H9 (cell line): ENCODE data around the gene CLK2. TPM values are rescaled to one million over a fixed set of nuclear protein-coding genes. Genes with fewer than 3 reads are reported as not detected.

Experiments used
- DNase-seq: peaks from one replicate; pipeline ENCODE4 v3.0.0-alpha.2; 2017
- H2AFZ ChIP-seq: one replicate; pipeline ENCODE4 v1.6.1; 2013; ENCODE audit warnings: mild to moderate bottlenecking, low read length, control low read depth, moderate library complexity
- H2AK5ac ChIP-seq: 2 replicates; pipeline ENCODE4 v1.6.1; 2013; ENCODE audit warnings: low read length, control low read depth, mixed read lengths; ENCODE audit not compliant: insufficient read length
- H2BK120ac ChIP-seq: one replicate; pipeline ENCODE4 v1.6.1; 2013; ENCODE audit warnings: low read depth, mild to moderate bottlenecking, low read length, control low read depth, inconsistent platforms; ENCODE audit not compliant: poor library complexity, severe bottlenecking
- H2BK12ac ChIP-seq: 2 replicates; pipeline ENCODE4 v1.6.1; 2013; ENCODE audit warnings: low read length, control low read depth, mixed read lengths, low read depth; ENCODE audit not compliant: insufficient read length
- H2BK15ac ChIP-seq: 2 replicates; pipeline ENCODE4 v1.6.1; 2013; ENCODE audit warnings: low read depth, low read length, control low read depth
- H2BK20ac ChIP-seq: one replicate; pipeline ENCODE4 v1.6.1; 2013; ENCODE audit warnings: low read depth, mild to moderate bottlenecking, low read length, control low read depth, inconsistent platforms; ENCODE audit not compliant: poor library complexity, severe bottlenecking
- H2BK5ac ChIP-seq: 2 replicates; pipeline ENCODE4 v1.6.1; 2013; ENCODE audit warnings: low read length, control low read depth, mixed read lengths; ENCODE audit not compliant: insufficient read length
- H3K14ac ChIP-seq: 2 replicates; pipeline ENCODE4 v1.6.1; 2013; ENCODE audit warnings: low read length, control low read depth; ENCODE audit not compliant: insufficient read depth
- H3K18ac ChIP-seq: 2 replicates; pipeline ENCODE4 v1.6.1; 2013; ENCODE audit warnings: low read depth, mild to moderate bottlenecking, mixed read lengths, low read length, control low read depth; ENCODE audit not compliant: insufficient read length
- H3K23ac ChIP-seq: 2 replicates; pipeline ENCODE4 v1.6.1; 2013; ENCODE audit warnings: low read length, control low read depth, mixed read lengths, low read depth; ENCODE audit not compliant: insufficient read length
- H3K23me2 ChIP-seq: 2 replicates; pipeline ENCODE4 v1.6.1; 2013; ENCODE audit warnings: low read depth, mild to moderate bottlenecking, mixed read lengths, low read length, control low read depth; ENCODE audit not compliant: insufficient read length, poor library complexity, severe bottlenecking
- H3K27ac ChIP-seq: 2 replicates; pipeline ENCODE4 v1.5.1; 2013; ENCODE audit warnings: low read length, control low read depth, mixed read lengths, low read depth; ENCODE audit not compliant: insufficient read length
- H3K27me3 ChIP-seq: 2 replicates; pipeline ENCODE4 v1.6.1; 2013; ENCODE audit warnings: low read length, control low read depth, inconsistent platforms; ENCODE audit not compliant: insufficient read depth
- H3K4ac ChIP-seq: 2 replicates; pipeline ENCODE4 v1.6.1; 2013; ENCODE audit warnings: low read depth, mild to moderate bottlenecking, control low read depth, inconsistent platforms, low read length, moderate library complexity
- H3K4me1 ChIP-seq: 2 replicates; pipeline ENCODE4 v1.6.1; 2013; ENCODE audit warnings: low read length, control low read depth, inconsistent platforms; ENCODE audit not compliant: insufficient read depth
- H3K4me2 ChIP-seq: 2 replicates; pipeline ENCODE4 v1.6.1; 2013; ENCODE audit warnings: low read length, control low read depth, mixed read lengths; ENCODE audit not compliant: insufficient read length, insufficient read depth
- H3K56ac ChIP-seq: 2 replicates; pipeline ENCODE4 v1.6.1; 2013; ENCODE audit warnings: low read depth, mild to moderate bottlenecking, mixed read lengths, low read length, control low read depth; ENCODE audit not compliant: insufficient read length
- H3K79me1 ChIP-seq: 2 replicates; pipeline ENCODE4 v1.6.1; 2013; ENCODE audit warnings: low read depth, mild to moderate bottlenecking, moderate library complexity, low read length, control low read depth, inconsistent platforms; ENCODE audit not compliant: insufficient read depth, poor library complexity, severe bottlenecking
- H3K79me2 ChIP-seq: 2 replicates; pipeline ENCODE4 v1.6.1; 2013; ENCODE audit warnings: low read length, control low read depth, inconsistent platforms; ENCODE audit not compliant: insufficient read depth
- H3K9ac ChIP-seq: 2 replicates; pipeline ENCODE4 v1.6.1; 2013; ENCODE audit warnings: low read length, control low read depth, mixed read lengths; ENCODE audit not compliant: insufficient read length; ENCODE audit errors: extremely low read depth
- H3K9me3 ChIP-seq: one replicate; pipeline ENCODE4 v1.6.1; 2013; ENCODE audit warnings: low read depth, low read length, inconsistent platforms; ENCODE audit not compliant: control insufficient read depth
- H3T11ph ChIP-seq: one replicate; pipeline ENCODE4 v1.6.1; 2013; ENCODE audit warnings: mild to moderate bottlenecking, low read length, control low read depth, inconsistent platforms
- H4K20me1 ChIP-seq: one replicate; pipeline ENCODE4 v1.6.1; 2013; ENCODE audit not compliant: control insufficient read depth, insufficient read length, insufficient read depth
- H4K5ac ChIP-seq: 2 replicates; pipeline ENCODE4 v1.6.1; 2013; ENCODE audit warnings: low read depth, mild to moderate bottlenecking, mixed read lengths, low read length, control low read depth; ENCODE audit not compliant: insufficient read length
- H4K8ac ChIP-seq: replicated peaks from 2 replicates; pipeline ENCODE4 v1.6.1; 2013; ENCODE audit warnings: low read length, control low read depth, mixed read lengths, low read depth; ENCODE audit not compliant: insufficient read length
- H4K91ac ChIP-seq: 2 replicates; pipeline ENCODE4 v1.6.1; 2013; ENCODE audit warnings: low read depth, mild to moderate bottlenecking, moderate library complexity, mixed read lengths, low read length, control low read depth; ENCODE audit not compliant: insufficient read length
- H3K27ac Mint-ChIP-seq, 3 experiments: 2 replicates in 2 of 3; 3 replicates in 1 of 3; pipeline ENCODE4 v1.8.0; 2020 to 2021; ENCODE audit warnings: mixed read lengths in 3 of 3, mild to moderate bottlenecking in 1 of 3, moderate library complexity in 1 of 3
- H3K27me3 Mint-ChIP-seq: 2 replicates; pipeline ENCODE4 v1.8.0; 2021; ENCODE audit warnings: low read depth, mild to moderate bottlenecking, moderate library complexity, mixed read lengths
- H3K36me3 Mint-ChIP-seq, 3 experiments: 2 replicates in 2 of 3; 3 replicates in 1 of 3; pipeline ENCODE4 v1.8.0; 2020 to 2021; ENCODE audit warnings: low read depth in 3 of 3, mixed read lengths in 3 of 3; ENCODE audit not compliant: insufficient read depth in 1 of 3
- H3K4me1 Mint-ChIP-seq, 2 experiments: 2 replicates each; pipeline ENCODE4 v1.8.0; 2020; ENCODE audit warnings: mixed read lengths in 2 of 2
- H3K4me3 Mint-ChIP-seq, 2 experiments: 2 replicates in 1 of 2; 3 replicates in 1 of 2; pipeline ENCODE4 v1.8.0; 2020 to 2021; ENCODE audit warnings: mild to moderate bottlenecking in 2 of 2, mixed read lengths in 2 of 2, moderate library complexity in 1 of 2
- H3K9me3 Mint-ChIP-seq, 2 experiments: 2 replicates in 1 of 2; 3 replicates in 1 of 2; pipeline ENCODE4 v1.8.0; 2020; ENCODE audit warnings: mild to moderate bottlenecking in 2 of 2, mixed read lengths in 2 of 2, moderate library complexity in 1 of 2
- WGBS: extraction: QIAGEN DNeasy Blood & Tissue Kit; methylation state at CpG from one replicate; pipeline ENCODE4 v1.1.7; 2013; ENCODE audit warnings: missing lambda C conversion rate, low lambda C conversion rate, mixed read lengths; ENCODE audit not compliant: insufficient read length; ENCODE audit errors: extremely low coverage; 5-methylcytosine and 5-hydroxymethylcytosine counted together
- total RNA-seq: library from RNA; stranded (reverse); gene quantifications from 2 replicates; pipeline ENCODE4 v1.2.1, GENCODE V29; 2021
- TF ChIP-seq, protein P1 (sequence below): fragments of 200-600 bp; sonication (generic); conservative IDR thresholded peaks from 3 replicates; pipeline ENCODE4 v1.8.0; 2021; ENCODE audit warnings: antibody characterized with exemption, mild to moderate bottlenecking

CLK2 gene
- total RNA-seq, 1 experiment from 2014 or later = 77.5 TPM

GRCh38 chr1:155219592-155220031 lies 53.7 kb downstream of the CLK2 start:
- Mint-ChIP-seq H3K4me1 (peaks cover 11 to 16% of the 10 kb centered on the region in 2 experiments), H3K9me3 (no peaks in the 10 kb centered on the region), H3K36me3 (peaks cover 6 to 16% (median 15%) of the 10 kb centered on the region in 3 experiments), H3K4me3 (peak overlapping the region; percentile 50 to 70; a peak in 4 of 5 replicates), H3K27me3 (peaks cover 1% of the 10 kb centered on the region; the same call in 1 of the 2 replicates), H3K27ac (peak overlapping the region; percentile 51 to 89 (median 65); a peak in 5 of 7 replicates)
- no peak overlapping the region for H3K23ac ChIP-seq
- no peak overlapping the region for H3K27ac ChIP-seq
- TF ChIP-seq, protein P1, sequence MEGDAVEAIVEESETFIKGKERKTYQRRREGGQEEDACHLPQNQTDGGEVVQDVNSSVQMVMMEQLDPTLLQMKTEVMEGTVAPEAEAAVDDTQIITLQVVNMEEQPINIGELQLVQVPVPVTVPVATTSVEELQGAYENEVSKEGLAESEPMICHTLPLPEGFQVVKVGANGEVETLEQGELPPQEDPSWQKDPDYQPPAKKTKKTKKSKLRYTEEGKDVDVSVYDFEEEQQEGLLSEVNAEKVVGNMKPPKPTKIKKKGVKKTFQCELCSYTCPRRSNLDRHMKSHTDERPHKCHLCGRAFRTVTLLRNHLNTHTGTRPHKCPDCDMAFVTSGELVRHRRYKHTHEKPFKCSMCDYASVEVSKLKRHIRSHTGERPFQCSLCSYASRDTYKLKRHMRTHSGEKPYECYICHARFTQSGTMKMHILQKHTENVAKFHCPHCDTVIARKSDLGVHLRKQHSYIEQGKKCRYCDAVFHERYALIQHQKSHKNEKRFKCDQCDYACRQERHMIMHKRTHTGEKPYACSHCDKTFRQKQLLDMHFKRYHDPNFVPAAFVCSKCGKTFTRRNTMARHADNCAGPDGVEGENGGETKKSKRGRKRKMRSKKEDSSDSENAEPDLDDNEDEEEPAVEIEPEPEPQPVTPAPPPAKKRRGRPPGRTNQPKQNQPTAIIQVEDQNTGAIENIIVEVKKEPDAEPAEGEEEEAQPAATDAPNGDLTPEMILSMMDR = no peak
- peak overlapping the region; percentile 41 for H3K18ac ChIP-seq
- no peak overlapping the region for H3T11ph ChIP-seq
- no peak overlapping the region for H3K9ac ChIP-seq
- no peaks in the 10 kb centered on the region for H3K27me3 ChIP-seq
- no peaks in the 10 kb centered on the region for H3K79me2 ChIP-seq
- no peak overlapping the region for H2AK5ac ChIP-seq
- H3K23me2 ChIP-seq = no peaks in the 10 kb centered on the region
- H2BK120ac ChIP-seq = no peak overlapping the region
- no peak overlapping the region for H2BK20ac ChIP-seq
- H3K56ac ChIP-seq = no peak overlapping the region
- H3K79me1 ChIP-seq = no peaks in the 10 kb centered on the region
- H4K20me1 ChIP-seq = no peaks in the 10 kb centered on the region
- H2BK12ac ChIP-seq = no peak overlapping the region
- H3K4ac ChIP-seq = no peak overlapping the region
- no peak overlapping the region for H2BK5ac ChIP-seq
- no peaks in the 10 kb centered on the region for H3K4me1 ChIP-seq
- H2BK15ac ChIP-seq = no peak overlapping the region
- no peak overlapping the region for H2AFZ ChIP-seq
- H4K8ac ChIP-seq = no peak overlapping the region
- no peak overlapping the region for H3K14ac ChIP-seq
- DNase-seq = peak; percentile 50
- H4K91ac ChIP-seq = no peak overlapping the region
- H3K9me3 ChIP-seq = no peaks in the 10 kb centered on the region
- H3K4me2 ChIP-seq = peak overlapping the region; percentile 7
- H4K5ac ChIP-seq = no peak overlapping the region
- no CpG with 5 or more reads among the region's 1 CpG for WGBS
